Activated CD4-positive, alpha-beta T cell treated with anti-CD3 and anti-CD28 coated beads, Interleukin-2, amount 10 ng/mL, durations not matched to agents 24 days and 14 days (primary cell): ENCODE results near the gene FKTN. TPM values are rescaled to one million over a fixed set of nuclear protein-coding genes. Genes with fewer than 3 reads are reported as not detected.
"Not testable (repeated sequence)": the region's sequence is repeated elsewhere in the genome, so short reads cannot be mapped to it uniquely, and the experiment has no call there.

ENCODE experiments used
- DNase-seq: peaks from one replicate; pipeline ENCODE4 v3.0.0; 2022
- H3K27ac Mint-ChIP-seq: one replicate; pipeline ENCODE4 v1.8.0; 2022; ENCODE audit warnings: mild to moderate bottlenecking, mixed read lengths
- H3K27me3 Mint-ChIP-seq: one replicate; pipeline ENCODE4 v1.8.0; 2022; ENCODE audit warnings: mixed read lengths
- H3K36me3 Mint-ChIP-seq: one replicate; pipeline ENCODE4 v1.8.0; 2022; ENCODE audit warnings: low read depth, mild to moderate bottlenecking, mixed read lengths
- H3K4me1 Mint-ChIP-seq: one replicate; pipeline ENCODE4 v1.8.0; 2021; ENCODE audit warnings: mixed read lengths
- H3K4me3 Mint-ChIP-seq: one replicate; pipeline ENCODE4 v1.8.0; 2022; ENCODE audit warnings: mild to moderate bottlenecking, moderate library complexity, mixed read lengths
- H3K9me3 Mint-ChIP-seq: one replicate; pipeline ENCODE4 v1.8.0; 2021; ENCODE audit warnings: mixed read lengths
- intact Hi-C: fragments of 100-400 bp; cut with micrococcal nuclease; formaldehyde crosslinking; loops from one replicate; pipeline ENCODE4 v1.15.1; 2023
- total RNA-seq: library from RNA; stranded (reverse); gene quantifications from 2 replicates; pipeline ENCODE4 v1.2.3, GENCODE V29; 2022

The FKTN gene
- total RNA-seq, 1 donor from 2014 or later, result 17.4 TPM

GRCh38 chr9:105572455-105572854 is 14.5 kb downstream of the FKTN start:
- Mint-ChIP-seq H3K4me3 (no peak overlapping the region), H3K9me3 (peaks cover 3% of the 10 kb centered on the region), H3K27me3 (no peaks in the 10 kb centered on the region), H3K4me1 (no peaks in the 10 kb centered on the region), H3K36me3 (peaks cover 32% of the 10 kb centered on the region), H3K27ac (no peak overlapping the region)
- intact Hi-C loops, result no loop called here
- no peak for DNase-seq

- DNase-seq, H3K4me1 Mint-ChIP-seq, H3K27me3 Mint-ChIP-seq, H3K4me3 Mint-ChIP-seq, H3K9me3 Mint-ChIP-seq, H3K27ac Mint-ChIP-seq, intact Hi-C loops: not testable (repeated sequence)
- peaks cover 28% of the 10 kb centered on the region for H3K36me3 Mint-ChIP-seq
Measured at GRCh38 chr9:105579952-105580351, 22.0 kb downstream of the FKTN start.

GRCh38 chr9:105581550-105581949 is 23.6 kb downstream of the FKTN start:
- H3K9me3 Mint-ChIP-seq, H3K4me1 Mint-ChIP-seq, DNase-seq, intact Hi-C loops, H3K27ac Mint-ChIP-seq, H3K4me3 Mint-ChIP-seq, H3K27me3 Mint-ChIP-seq: not testable (repeated sequence)
- H3K36me3 Mint-ChIP-seq, result peaks cover 18% of the 10 kb centered on the region

GRCh38 chr9:105593145-105593544 is 35.2 kb downstream of the FKTN start:
- peaks cover 10% of the 10 kb centered on the region for H3K9me3 Mint-ChIP-seq
- H3K36me3 Mint-ChIP-seq, result peaks cover 28% of the 10 kb centered on the region
- H3K4me3 Mint-ChIP-seq, result no peak overlapping the region
- intact Hi-C loops, result no loop called here
- H3K27me3 Mint-ChIP-seq, result no peaks in the 10 kb centered on the region
- no peaks in the 10 kb centered on the region for H3K4me1 Mint-ChIP-seq
- no peak for DNase-seq
- H3K27ac Mint-ChIP-seq, result no peak overlapping the region

GRCh38 chr9:105608721-105609598 is 51.0 kb downstream of the FKTN start:
- DNase-seq, result peak; percentile 58
- intact Hi-C loops, result loop anchor here (1.0 to 5.0 kb wide), 2 partner anchors 109 to 273 kb away; no protein-coding TSS in a partner anchor
- H3K27ac Mint-ChIP-seq, result no peak overlapping the region
- no peaks in the 10 kb centered on the region for H3K27me3 Mint-ChIP-seq
- peaks cover 2% of the 10 kb centered on the region for H3K36me3 Mint-ChIP-seq
- H3K4me1 Mint-ChIP-seq, result no peaks in the 10 kb centered on the region
- no peak overlapping the region for H3K4me3 Mint-ChIP-seq
- H3K9me3 Mint-ChIP-seq, result no peaks in the 10 kb centered on the region

GRCh38 chr9:105621001-105621400 is 63.1 kb downstream of the FKTN start:
- H3K27me3 Mint-ChIP-seq, result no peaks in the 10 kb centered on the region
- no peak overlapping the region for H3K27ac Mint-ChIP-seq
- no peaks in the 10 kb centered on the region for H3K36me3 Mint-ChIP-seq
- intact Hi-C loops, result no loop called here
- no peaks in the 10 kb centered on the region for H3K4me1 Mint-ChIP-seq
- H3K4me3 Mint-ChIP-seq, result no peak overlapping the region
- no peak for DNase-seq
- no peaks in the 10 kb centered on the region for H3K9me3 Mint-ChIP-seq

GRCh38 chr9:105625088-105625487 is 67.2 kb downstream of the FKTN start:
- no peaks in the 10 kb centered on the region for H3K4me1 Mint-ChIP-seq
- peaks cover 3% of the 10 kb centered on the region for H3K36me3 Mint-ChIP-seq
- H3K27ac Mint-ChIP-seq, result no peak overlapping the region
- no peaks in the 10 kb centered on the region for H3K27me3 Mint-ChIP-seq
- no peaks in the 10 kb centered on the region for H3K9me3 Mint-ChIP-seq
- DNase-seq, result no peak
- intact Hi-C loops, result no loop called here
- H3K4me3 Mint-ChIP-seq, result no peak overlapping the region

GRCh38 chr9:105632807-105633206 is 74.9 kb downstream of the FKTN start:
- Mint-ChIP-seq H3K4me1 (no peaks in the 10 kb centered on the region), H3K27ac (no peak overlapping the region), H3K9me3 (no peaks in the 10 kb centered on the region), H3K27me3 (no peaks in the 10 kb centered on the region), H3K4me3 (no peak overlapping the region), H3K36me3 (peaks cover 8% of the 10 kb centered on the region)
- DNase-seq, result no peak
- intact Hi-C loops, result no loop called here

- intact Hi-C loops, result no loop called here
- H3K36me3 Mint-ChIP-seq, result peaks cover 8% of the 10 kb centered on the region
- H3K27me3 Mint-ChIP-seq, result no peaks in the 10 kb centered on the region
- H3K27ac Mint-ChIP-seq, result no peak overlapping the region
- H3K4me1 Mint-ChIP-seq, result no peaks in the 10 kb centered on the region
- no peaks in the 10 kb centered on the region for H3K9me3 Mint-ChIP-seq
- H3K4me3 Mint-ChIP-seq, result no peak overlapping the region
- no peak for DNase-seq
Measured at GRCh38 chr9:105633411-105633810, 75.5 kb downstream of the FKTN start.

- no peak for DNase-seq
- intact Hi-C loops, result no loop called here
- H3K36me3 Mint-ChIP-seq, result peaks cover 14% of the 10 kb centered on the region
- H3K27me3 Mint-ChIP-seq, result no peaks in the 10 kb centered on the region
- H3K27ac Mint-ChIP-seq, result no peak overlapping the region
- no peak overlapping the region for H3K4me3 Mint-ChIP-seq
- H3K9me3 Mint-ChIP-seq, result no peaks in the 10 kb centered on the region
- H3K4me1 Mint-ChIP-seq, result no peaks in the 10 kb centered on the region
Measured at GRCh38 chr9:105636331-105636730, 78.4 kb downstream of the FKTN start.

GRCh38 chr9:105637787-105638395 is 80.0 kb downstream of the FKTN start:
- H3K4me1 Mint-ChIP-seq, result no peaks in the 10 kb centered on the region
- no peaks in the 10 kb centered on the region for H3K27me3 Mint-ChIP-seq
- no peak overlapping the region for H3K4me3 Mint-ChIP-seq
- H3K9me3 Mint-ChIP-seq, result no peaks in the 10 kb centered on the region
- intact Hi-C loops, result no loop called here
- H3K36me3 Mint-ChIP-seq, result peaks cover 14% of the 10 kb centered on the region
- no peak overlapping the region for H3K27ac Mint-ChIP-seq
- no peak for DNase-seq

- Mint-ChIP-seq H3K4me3 (no peak overlapping the region), H3K4me1 (no peaks in the 10 kb centered on the region), H3K9me3 (no peaks in the 10 kb centered on the region), H3K36me3 (peaks cover 14% of the 10 kb centered on the region), H3K27me3 (no peaks in the 10 kb centered on the region), H3K27ac (no peak overlapping the region)
- intact Hi-C loops, result no loop called here
- DNase-seq, result no peak
Measured at GRCh38 chr9:105639936-105640335, 82.0 kb downstream of the FKTN start.

- no peak for DNase-seq
- Mint-ChIP-seq H3K27ac (no peak overlapping the region), H3K4me3 (no peak overlapping the region), H3K9me3 (no peaks in the 10 kb centered on the region), H3K27me3 (no peaks in the 10 kb centered on the region), H3K36me3 (peaks cover 9% of the 10 kb centered on the region), H3K4me1 (no peaks in the 10 kb centered on the region)
- intact Hi-C loops, result no loop called here
Measured at GRCh38 chr9:105643795-105644194, 85.9 kb downstream of the FKTN start.

- Mint-ChIP-seq H3K27me3 (no peaks in the 10 kb centered on the region), H3K9me3 (no peaks in the 10 kb centered on the region), H3K4me3 (no peak overlapping the region), H3K27ac (no peak overlapping the region), H3K36me3 (no peaks in the 10 kb centered on the region), H3K4me1 (no peaks in the 10 kb centered on the region)
- DNase-seq, result peak; percentile 37
- intact Hi-C loops, result no loop called here
Measured at GRCh38 chr9:105646879-105647594, 89.1 kb downstream of the FKTN start.
